GM21381 (cell line): ENCODE results near the gene ZMYM2.
A peak's percentile ranks its signal among the peaks of the same experiment; 100 is the strongest.

Experiments used
- ATAC-seq: cut with Tn5 transposase; IDR thresholded peaks from one replicate; pipeline ENCODE4 v1.9.1; 2021; ENCODE audit warnings: mild to moderate bottlenecking, moderate library complexity; ENCODE audit not compliant: unreplicated experiment

Gene ZMYM2

DNA sequence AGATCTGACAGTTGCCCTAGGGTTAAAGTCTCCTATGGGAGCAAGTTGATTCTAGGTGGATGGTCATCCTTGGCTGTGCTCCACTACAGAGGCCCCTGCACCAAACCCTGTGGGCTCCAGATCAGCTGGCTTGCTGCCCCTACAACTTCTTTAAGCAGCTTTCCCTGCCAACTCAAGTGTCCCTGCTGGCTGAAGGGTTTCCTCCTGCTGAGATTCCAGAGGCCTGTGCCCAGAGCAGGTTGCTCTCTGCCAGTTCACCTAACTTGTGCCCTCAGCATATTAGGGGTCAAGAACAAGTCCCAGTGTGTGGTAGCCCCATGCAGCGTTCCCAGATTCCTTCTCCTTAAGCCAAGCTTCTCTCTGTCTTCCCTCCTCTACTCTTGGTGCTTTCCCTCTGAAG lies 85.6 kb downstream of the ZMYM2 start:
- no peak for ATAC-seq

DNA sequence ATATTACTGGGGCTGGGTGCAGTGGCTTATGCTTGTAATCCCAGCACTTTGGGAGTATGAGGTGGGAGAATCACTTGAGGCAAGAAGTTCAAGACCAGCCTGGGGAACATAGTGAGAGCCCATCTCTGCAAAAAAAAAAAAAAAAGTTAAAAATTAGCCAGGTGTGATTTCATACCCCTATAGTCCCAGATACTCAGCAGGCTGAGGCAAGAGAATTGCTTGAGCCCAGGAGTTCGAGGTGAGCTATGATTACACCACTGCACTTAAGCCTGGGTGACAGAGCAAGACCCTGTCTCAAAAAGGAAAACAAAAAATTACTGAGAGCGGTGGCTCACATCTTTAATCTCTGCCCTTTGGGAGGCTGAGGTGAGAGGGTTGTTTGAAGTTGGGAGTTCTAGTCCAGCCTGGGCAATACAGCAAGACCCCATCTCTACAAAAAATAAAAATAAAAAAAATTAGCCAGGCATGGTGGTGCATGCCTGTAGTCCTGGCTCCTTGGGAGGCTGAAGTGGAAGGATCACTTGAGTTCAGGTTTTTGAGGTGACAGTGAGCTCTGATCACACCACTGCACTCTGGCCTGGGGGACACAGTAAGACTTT lies 87.5 kb downstream of the ZMYM2 start:
- ATAC-seq, result no peak

DNA sequence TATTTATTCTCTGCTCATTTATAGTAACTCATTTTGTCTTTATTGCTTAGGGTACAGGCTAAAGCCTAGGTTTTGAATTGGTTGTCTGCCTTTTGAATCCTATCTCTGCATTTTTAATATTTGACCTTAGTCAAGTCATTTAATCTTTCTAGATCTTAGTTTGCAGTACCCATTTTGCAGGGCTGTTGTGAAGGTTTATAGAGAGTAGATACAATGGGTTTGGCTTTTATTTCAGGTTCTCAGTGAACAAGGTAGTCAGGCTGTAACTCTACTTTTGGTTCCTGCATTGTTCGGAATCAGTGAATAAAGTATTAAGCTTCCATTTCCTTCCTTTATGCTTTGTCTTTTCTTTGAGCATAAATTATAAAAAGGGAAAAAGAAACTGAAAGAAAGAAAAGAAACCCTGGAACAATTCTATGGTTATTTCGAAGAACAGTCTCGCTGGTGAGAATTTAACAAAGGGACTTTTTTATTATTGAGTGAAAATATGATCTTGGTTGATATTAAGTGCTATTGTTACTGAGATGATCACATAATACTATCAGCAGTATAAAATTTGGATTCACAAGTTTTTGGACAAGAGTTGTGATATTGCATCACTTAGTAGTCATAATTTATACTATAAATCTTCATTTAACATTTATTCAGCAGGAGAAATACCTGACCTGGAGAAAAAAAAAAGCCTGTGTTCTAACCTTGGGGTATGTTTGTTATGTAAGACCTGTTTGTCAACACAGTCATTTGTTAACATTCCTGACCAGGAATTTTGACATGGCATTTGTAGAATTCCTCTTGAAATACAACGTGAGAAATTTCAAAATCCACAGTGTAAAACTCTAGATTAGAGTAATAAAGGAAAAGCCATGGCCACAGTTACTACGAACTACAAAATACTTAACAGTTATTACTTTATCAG lies 91.3 kb downstream of the ZMYM2 start:
- ATAC-seq, result no peak

DNA sequence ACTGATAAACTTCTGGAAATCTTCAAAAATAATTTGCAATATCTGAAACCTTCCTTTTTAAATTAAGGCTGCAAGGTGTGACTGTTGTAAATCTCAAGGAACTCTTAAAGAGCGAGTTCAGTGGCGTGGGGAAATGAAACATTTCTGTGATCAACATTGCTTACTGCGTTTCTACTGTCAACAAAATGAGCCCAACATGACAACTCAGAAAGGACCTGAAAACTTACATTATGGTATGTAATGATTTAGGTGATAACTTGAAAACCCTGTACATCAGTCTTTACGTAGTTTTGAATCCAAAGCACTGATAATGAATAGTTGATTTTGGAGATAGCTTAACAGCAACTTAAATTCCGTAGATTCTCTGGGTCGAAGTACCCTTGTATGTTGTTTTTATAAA lies 92.8 kb downstream of the ZMYM2 start:
- ATAC-seq, result no peak

DNA sequence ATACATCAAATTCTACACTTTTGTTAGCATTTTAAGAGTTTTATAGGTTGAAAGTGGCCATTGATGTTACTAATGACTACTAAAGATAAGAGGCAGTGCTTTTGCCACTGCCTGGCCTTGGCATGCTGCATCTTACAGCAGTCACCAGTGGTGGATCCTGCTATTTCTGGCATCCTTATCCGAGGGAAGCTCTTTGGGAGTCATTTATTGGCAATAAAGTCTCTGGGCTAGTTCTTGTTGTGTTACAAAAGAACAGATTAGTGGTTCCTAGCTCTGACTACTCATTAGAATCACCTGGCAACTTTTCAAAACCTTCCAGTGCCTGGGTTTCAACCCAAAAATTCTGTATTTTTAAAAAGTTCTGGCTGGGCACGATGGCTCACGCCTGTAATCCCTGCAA lies 94.5 kb downstream of the ZMYM2 start:
- no peak for ATAC-seq

DNA sequence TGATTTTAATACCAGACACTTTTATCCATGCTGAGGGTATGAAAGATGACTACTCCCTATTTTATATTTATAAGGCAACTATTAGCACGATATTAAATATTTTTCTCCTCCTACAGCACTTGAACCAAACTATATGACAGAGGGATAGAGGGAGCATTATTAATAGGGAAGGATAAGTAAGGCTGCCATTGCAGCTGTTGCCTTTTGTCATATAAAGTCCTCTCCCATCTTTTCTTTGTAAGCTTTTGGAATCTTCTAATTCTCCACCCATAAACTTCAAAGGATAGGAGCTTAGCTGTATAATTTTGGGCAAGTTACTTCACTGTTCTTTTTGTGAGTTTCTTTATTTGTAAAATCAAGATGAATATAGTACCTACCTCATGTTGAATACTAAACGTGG lies 95.4 kb downstream of the ZMYM2 start:
- ATAC-seq, result no peak

DNA sequence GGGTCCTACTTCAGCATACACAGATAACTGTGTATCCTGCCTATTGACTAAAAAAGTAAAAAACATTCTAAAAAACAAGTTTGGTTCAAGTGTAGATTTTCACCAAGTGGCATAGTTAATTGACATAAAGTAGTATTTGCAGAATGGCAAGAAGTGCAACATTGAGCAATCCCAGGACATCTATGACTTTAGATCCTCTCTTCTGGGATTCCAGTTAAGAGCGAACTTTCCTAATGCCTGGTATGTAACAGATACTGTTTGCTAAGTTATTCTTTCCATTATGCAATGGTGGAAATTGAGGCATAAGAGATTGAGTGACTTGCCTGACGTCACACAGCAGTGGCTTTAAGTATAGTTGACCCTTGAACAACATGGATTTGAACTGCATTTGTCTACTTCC lies 96.1 kb downstream of the ZMYM2 start:
- ATAC-seq, result no peak

DNA sequence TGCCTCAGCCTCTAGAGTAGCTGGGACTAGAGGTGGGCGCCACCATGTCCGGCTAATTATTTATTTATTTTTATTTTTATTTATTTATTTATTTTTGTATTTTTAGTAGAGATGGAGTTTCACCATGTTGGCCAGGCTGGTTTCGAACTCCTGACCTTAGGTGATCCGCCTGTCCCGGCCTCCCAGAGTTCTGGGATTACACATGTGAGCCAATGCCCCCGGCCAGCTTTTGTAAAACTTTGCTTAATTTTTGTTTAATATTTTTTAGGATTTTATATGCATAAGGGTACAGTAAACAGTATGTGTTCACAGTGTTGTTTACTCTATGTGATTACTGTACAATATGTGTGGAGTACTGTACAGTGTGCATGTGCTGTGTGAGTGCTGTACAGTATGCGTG lies 98.7 kb downstream of the ZMYM2 start:
- no peak for ATAC-seq

DNA sequence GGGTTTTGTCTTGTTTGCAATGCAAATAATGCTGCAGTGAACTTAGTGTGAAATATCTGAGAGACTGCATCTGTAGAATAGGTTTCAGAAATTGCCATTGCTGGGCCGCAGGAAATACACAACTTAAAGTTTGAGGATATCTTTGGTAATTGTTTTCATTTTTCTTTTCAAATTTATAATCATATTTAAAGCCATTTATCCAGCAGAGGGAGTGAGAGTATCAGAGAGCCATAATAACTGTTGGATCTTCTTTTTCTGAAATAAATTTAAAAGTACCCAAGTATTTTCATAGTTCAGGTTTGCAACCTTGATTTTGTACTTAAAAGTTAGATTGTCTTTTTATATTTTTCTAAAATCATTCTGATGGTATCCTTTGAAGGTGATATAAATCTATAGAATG lies 99.4 kb downstream of the ZMYM2 start:
- no peak for ATAC-seq

DNA sequence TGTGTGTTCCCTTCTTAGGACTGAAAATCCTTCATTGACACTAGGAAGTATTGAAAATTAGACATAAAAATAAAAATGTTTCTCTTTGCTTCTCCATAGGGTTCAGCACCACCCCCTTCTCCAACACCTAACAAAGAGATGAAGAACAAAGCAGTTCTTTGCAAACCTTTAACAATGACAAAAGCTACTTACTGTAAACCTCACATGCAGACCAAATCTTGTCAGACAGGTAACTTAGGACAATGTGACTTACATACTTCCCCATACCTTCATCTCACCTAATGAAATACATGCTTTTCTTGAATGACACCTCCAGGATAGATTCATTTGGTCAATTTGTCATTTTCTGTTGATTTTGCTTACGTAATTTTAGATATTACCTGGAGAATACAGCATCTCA lies 99.9 kb downstream of the ZMYM2 start:
- no peak for ATAC-seq

DNA sequence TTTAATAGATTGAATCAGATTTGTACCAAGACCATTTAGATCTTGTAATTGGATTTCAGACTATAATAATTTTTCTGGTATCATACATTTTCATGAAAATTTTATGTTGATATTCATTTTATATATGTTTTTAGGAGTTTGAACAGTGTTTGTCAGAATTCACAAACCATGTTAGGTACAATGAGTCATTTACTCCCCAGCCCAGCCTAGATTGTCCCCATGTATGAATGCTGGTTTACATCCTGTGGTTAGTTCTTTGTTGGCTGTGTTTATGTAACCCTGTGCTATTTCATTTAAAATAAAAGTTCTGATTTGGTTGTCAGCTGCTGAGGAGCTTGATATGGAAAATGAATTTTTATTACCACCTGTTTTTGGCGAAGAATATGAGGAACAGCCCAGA lies 105.6 kb downstream of the ZMYM2 start:
- ATAC-seq, result no peak

DNA sequence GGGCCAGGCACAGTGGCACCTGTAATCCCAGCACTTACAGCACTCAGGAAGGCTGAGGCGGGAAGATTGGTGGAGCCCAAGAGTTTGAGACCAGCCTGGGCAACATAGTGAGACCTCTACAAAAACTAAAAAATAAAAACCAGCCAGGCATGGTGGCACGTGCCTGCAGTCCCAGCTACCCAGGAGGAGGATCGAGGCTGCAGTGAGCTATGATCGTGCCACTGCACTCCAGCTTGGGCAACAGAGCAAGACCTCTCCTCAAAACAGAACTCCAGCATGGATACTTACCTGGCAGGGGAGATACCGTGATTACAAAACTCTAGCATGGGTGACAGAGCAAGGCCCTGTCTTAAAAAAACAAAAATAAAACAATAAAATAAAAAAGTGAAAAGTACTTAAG lies 107.0 kb downstream of the ZMYM2 start:
- no peak for ATAC-seq

DNA sequence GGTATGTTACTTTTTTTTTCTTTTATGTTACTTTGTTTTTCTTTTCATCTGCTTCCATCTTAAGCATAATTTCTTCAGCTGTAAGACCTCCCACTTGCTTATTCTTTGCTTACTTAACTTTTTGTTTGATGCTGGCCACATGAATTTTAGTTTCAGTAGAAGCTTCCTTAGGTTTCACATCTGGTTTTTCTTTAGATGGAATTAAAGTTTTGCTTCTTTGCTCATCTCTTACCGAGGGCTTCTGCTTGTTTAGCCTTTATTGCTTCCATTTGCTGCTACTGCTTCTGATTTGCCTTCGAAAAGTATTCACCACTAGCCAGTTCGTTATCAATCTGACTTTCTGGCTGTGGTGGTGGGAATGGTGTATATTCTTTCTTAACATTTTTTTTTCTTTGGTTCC lies 111.4 kb downstream of the ZMYM2 start:
- ATAC-seq, result no peak

DNA sequence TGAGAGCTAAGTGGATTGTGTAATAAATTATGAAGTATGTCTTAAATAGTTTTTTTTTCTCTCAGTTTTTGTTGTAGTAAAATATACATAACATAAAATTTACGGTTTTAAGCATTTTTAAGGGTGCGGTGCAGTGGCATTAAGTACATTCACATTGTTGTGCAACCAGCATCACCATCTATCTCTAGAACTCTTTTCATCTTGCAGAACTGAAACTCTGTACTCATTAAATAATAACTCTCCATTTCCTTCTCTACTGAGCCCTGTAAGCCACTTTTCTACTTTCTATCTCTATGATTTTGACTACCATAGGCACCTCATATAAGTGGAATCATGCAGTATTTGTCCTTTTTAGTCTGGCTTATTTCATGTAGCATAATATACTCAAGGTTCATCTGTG lies 115.2 kb downstream of the ZMYM2 start:
- ATAC-seq, result peak; percentile 79

DNA sequence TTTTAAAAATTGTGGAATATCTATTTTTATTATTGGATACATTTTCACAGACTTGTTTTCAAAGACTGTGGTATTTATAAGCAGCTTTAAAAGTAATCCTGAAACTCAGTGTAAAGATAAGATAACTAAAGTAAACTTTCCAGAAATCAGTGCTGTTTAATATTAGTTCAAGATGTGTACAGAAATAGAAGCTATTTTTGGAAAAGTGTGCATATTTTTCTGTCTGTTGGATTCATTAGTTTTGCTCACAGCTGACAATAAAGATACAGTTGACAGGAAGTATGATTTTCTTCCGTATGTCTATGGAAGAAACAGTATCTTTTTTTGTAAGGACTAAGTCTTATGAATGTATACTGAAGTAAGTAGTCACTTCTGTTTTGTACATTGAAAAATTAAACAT lies 116.4 kb downstream of the ZMYM2 start:
- ATAC-seq, result no peak

DNA sequence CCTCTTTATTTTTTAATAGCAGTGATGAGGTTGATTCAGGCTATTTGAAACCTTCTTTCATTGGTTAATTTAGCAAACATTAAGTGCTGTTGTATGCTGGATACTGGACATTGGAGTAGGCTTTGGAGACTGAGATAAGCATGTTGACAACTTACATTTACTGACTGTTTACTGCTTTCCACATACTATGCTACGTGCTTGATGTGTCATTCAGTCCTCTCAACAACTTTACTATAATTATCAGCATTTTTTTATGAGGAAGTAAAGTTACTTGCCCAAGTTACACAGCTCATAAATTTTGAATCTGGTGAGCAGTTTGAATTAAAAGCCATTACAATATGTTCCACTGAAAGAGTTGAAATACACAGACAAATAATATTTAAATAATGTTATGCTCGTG lies 118.6 kb downstream of the ZMYM2 start:
- no peak for ATAC-seq

DNA sequence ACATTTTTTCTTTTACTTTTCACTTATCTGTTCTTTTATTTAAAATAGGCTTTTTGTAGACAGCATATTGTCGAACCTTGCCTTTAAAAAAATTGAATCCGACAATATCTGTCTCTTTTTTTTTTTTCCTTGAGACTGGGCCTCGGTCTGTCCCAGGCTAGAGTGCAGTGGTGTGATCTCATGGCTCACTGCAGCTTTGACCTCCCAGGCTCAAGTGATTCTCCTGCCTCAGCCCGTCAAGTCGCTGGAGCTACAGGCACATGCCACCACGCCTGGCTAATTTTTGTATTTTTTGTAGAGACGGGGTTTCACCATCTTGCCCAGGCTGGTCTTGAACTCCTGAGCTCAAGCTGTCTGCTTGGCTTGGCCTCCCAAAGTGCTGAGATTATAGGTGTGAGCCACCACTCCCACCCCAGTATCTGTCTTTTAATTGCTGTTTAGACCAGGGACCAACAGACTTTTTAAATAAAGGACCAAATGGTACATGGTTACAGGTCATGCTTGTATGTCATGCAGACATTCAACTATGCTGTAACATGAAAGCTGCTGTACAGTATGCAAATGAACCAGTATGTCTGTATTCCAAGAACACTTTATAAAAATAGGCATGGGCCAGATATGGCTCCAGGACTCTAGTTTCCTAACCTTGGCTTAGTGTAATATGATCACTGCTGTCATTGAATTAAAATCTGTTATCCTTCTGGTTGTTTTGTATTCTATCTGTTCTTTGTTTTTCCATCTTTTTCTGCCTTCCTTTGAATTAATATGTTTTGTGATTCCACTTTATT lies 122.0 kb downstream of the ZMYM2 start:
- no peak for ATAC-seq

DNA sequence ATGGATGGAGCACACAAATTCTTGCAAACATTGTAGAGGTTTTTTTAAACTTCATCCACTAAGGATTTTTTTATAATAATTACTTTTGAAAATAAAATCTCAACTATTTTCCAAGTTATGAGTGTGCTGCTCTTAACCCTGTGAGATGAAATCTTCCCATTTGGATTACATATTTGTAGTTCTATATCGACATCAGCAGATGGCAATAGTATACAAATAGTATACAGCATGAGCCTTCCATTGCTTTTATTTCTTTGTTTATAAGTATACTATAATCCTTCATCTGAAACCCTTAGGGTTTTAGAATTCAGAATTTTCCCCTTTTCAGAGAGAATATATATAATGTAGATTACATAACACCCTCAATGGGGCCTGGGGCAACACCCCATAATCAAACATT lies 131.8 kb downstream of the ZMYM2 start:
- no peak for ATAC-seq

DNA sequence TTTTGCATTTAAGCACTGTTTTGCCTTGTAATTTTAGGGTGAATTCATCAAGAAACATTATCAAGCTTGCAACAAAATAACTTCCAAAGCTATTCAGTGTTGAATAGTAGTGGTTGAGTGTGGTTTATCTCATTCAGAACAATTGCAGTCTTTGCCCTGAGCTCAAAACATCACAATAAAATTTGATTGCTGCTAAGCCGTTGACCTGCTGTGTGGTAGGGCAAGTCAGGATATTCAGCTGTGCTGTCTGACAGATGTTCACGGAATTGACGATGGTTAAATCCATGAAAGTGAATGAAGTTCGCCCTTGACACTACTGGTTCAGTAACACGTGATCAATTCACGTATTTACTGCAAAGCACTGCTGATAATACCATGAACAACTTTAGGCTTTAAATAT lies 135.4 kb downstream of the ZMYM2 start:
- no peak for ATAC-seq

DNA sequence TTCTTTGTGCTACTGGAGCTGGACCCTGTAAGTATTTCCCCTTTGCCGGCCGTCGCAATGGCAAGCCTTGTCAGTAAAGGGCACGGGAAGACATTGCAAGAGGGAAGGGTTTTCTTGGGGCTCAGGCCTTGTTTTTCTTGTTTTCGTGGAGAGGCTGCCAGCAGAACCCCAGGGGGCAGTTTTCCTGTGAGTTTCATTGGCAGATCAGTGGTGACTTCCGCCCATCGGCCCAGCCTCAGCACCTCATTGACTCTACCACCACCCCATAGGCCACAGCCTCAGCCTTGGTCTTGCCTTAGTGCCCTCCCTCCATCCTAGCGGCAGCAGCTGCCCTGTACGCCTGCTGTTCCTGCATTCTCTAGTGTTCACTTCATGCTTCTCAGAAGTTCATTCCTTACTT lies 140.8 kb downstream of the ZMYM2 start:
- no peak for ATAC-seq

DNA sequence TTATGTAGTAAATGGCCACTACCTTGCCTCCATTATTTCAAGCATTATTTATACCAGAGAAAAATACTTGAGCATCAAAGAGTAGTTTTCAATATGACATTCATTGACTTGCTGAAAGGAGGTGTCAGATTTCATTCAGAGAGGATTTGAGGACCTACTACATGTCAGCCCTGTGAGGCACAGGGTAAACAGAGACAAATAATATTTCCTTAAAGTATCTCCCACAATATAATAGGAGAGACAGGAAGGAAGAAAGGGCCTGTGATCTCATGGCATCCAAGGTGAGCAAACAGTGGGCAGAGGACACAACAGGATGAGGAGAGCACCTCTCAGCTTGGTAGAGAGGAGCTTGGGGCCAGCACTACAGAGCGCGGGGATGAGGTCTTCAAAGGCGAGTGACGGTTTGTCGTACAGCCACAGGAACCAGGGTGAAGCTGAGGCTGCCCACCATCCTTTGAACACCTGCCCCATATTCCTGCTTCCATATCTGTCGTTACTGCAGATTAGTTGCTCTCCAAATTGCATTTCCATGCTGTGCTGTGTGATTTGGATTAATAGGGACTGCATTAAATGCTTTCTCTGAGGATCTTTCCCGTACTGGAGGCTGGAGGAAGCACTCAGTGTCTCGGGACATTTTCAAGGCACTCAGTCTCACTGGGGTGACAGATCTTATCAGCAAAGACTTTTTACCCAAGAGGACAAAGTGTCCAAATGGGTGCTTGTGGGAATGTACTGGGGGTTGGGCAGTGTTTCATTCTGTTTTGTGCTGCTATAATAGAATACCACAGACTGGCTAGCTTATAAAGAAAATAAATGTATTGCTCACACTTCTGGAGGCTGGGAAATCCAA lies 143.2 kb downstream of the ZMYM2 start:
- no peak for ATAC-seq
